HG03045 (cell line): Measurements from ENCODE around the gene SFXN2.
A peak's percentile ranks its signal among the peaks of the same experiment; 100 is the strongest.
"Not testable (repeated sequence)": the region's sequence is repeated elsewhere in the genome, so short reads cannot be mapped to it uniquely, and the experiment has no call there.

Experiments
- ATAC-seq: cut with Tn5 transposase; IDR thresholded peaks from one replicate; pipeline ENCODE4 v1.9.1; 2021; ENCODE audit warnings: mild to moderate bottlenecking, moderate library complexity; ENCODE audit not compliant: unreplicated experiment

The SFXN2 gene

GRCh38 chr10:102718220-102718619 is 3.8 kb downstream of the SFXN2 start:
- no peak for ATAC-seq

GRCh38 chr10:102720337-102720736 is 5.9 kb downstream of the SFXN2 start:
- no peak for ATAC-seq

DNA sequence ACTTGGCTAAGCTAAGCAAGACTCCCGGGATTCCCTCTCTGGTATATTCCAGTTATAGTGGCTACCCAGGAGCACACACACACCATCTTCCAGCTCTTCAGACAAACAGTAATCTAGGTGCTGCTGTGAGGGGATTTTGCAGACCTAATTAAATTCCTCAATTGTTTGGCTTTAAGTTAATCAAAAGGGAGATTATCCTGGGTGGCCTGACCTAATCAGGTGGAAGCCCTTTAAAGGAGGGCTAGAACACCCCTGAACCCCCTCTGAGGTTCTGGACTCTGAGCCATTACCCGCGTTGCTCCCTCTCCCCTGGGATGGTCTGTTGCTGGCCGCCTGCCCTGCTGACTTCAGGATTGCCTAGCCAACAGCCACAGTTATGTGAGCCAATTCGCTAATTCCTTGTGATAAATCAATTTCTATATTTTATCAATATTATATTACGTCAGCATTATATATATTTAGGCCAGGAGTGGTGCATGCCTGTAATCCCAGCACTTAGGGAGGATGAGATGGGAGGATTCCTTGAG is 6.4 kb downstream of the SFXN2 start:
- ATAC-seq: no peak

- no peak for ATAC-seq
Observed at GRCh38 chr10:102721954-102722353, 7.5 kb downstream of the SFXN2 start.

GRCh38 chr10:102723989-102724388 is 9.6 kb downstream of the SFXN2 start:
- no peak for ATAC-seq

GRCh38 chr10:102726274-102726673 is 11.8 kb downstream of the SFXN2 start:
- no peak for ATAC-seq

GRCh38 chr10:102727037-102727818 is 12.8 kb downstream of the SFXN2 start:
- no peak for ATAC-seq

DNA sequence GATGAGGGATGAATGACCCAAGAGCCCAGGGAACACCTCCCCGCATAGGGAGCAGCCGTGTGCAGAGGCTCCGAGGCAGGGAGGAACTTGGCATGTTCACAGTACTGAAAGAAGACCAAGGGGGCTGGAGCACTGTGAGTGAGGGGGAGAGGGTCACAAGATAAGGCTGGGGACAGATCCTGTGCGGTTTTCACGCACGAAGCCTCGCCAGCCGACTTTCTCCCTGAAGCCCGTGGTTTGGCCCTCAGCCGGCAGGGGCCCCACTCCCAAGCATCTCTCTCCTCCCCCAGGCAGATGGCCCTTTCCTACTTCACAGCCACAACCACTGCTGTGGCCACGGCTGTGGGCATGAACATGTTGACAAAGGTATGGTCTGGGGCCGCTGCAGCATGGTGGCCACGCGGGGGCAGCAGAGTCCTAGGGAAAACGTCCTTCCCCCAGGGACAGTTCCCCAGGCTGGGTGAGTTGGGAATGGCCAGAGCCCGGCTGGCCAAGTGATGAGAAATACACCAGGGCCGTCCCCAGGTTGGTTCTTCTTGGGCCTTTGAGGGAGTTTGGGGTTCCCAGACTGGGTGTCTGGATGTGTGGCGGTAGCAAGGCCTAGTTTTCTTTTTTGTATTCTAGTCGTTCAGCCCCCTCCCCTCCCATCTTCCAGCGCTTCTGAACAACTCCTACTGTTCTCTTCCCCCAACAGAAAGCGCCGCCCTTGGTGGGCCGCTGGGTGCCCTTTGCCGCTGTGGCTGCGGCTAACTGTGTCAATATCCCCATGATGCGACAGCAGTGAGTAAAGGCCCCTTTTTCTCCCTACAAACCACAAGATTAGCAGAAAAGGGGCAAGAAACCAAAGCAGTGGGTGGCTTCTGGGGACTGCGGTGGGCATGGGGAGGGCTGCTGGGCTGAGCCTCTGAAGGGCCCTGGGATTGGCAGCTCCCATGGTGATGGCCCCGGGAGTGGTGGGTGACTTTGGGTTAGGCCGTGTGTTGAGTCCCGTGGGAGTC is 14.9 kb downstream of the SFXN2 start:
- no peak for ATAC-seq

DNA sequence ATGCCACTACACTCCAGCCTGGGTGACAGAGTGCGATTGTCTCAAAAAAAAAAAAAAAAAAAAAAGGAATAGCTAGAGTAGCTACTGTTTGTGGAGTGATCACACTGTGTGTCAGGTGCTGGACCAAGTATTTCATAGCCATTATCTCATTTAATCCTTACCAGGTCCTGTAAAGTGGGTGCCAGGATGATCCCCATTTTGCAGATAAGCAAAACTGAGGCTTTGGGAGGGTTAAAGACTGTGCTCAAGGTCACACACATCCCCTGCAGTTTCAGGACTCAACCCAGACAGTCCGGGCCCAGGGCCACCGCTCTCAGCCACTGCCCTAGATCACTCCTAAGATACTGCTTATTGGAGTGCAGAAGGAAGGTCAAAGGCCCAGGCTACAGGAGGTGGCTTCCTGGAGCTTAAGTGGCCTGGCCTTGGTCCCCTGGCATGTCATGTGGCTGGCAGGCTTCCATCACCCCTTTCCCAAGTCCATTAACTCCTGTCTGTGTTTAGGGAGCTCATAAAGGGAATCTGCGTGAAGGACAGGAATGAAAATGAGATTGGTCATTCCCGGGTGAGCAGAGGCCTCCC is 16.9 kb downstream of the SFXN2 start:
- no peak for ATAC-seq

DNA sequence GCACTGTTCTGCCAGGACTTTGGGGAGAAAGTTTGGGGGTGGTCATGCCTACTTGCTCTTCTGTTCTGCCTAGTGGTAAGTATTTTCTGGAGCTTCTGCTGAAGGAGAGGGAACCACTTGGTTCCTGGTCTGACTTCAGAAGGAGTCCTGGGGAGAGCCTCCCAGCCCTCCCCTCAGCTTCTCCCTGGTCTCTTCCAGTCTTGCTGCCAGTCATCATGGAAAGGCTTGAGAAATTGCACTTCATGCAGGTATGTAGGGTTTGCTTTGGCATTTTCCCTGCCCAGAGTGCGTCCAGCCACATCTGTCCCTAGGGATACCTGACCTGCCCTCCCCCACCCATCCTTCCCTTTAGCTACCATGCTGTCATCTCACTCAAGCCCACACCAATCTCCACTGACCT is 18.2 kb downstream of the SFXN2 start:
- no peak for ATAC-seq

- no peak for ATAC-seq
Observed at GRCh38 chr10:102735065-102735562, 20.7 kb downstream of the SFXN2 start.

DNA sequence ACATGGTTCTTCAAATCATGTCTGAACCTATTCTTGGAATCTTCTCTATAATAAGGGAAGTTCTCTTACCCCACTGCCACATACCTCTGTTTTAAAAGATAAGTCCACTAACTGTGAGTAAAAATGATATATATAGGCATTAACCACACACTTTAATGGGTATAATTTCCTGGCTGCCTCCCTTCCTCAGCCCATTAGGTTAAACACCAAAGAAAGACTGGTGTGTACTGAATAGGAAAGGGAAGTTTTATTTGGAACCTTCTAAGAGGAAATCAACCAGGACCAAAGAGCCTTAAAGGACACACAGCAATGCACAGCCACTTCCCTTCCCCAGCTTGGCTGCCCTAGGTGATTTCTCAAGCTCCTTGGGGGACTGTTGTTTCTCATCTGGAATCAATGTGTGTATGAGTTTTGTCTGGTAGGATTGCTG is 24.3 kb downstream of the SFXN2 start:
- no peak for ATAC-seq

DNA sequence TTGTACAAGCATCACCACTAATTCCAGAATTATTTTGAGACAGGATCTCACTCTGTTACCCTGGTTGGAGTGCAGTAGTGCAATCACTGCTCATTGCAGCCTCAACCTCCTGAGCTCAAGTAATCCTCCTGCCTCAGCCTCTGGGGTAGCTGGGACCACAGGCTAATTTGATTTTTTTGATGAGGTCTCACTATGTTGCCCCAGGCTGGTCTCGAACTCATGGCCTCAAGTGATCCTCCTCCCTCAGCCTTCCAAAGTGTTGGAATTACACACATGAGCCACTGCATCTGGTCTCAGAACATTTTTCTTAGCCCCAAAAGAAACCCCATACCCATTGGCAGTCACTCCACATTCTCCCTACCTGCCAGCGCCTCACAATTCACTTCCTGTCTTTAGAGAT is 25.8 kb downstream of the SFXN2 start:
- no peak for ATAC-seq

GRCh38 chr10:102741726-102742237 is 27.3 kb downstream of the SFXN2 start:
- no peak for ATAC-seq

DNA sequence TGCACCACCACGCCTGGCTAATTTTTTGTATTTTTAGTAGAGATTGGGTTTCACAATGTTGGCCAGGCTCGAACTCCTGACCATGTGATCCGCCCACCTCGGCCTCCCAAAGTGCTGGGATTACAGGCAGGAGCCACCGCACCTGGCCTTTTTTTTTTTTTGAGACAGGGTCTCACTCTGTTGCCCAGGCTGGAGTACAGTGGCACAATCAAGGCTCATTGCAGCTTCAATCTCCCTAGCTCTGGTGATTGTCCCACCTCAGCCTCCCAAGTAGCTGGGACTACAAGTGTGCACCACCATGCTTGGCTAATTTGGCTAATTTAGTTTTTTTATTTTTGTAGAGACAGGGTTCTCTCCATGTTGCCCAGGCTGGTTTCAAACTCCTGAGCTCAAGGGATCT is 27.9 kb downstream of the SFXN2 start:
- not testable (repeated sequence) for ATAC-seq

- ATAC-seq: no peak
Observed at GRCh38 chr10:102743078-102743587, 28.7 kb downstream of the SFXN2 start.

GRCh38 chr10:102743588-102744373 is 29.3 kb downstream of the SFXN2 start, which contains the start of gene WBP1L:
Gene WBP1L (plus strand): TSS chr10:102743948. CDS start chr10:102744054, 106 bp downstream.
- ATAC-seq: peak; percentile 97

DNA sequence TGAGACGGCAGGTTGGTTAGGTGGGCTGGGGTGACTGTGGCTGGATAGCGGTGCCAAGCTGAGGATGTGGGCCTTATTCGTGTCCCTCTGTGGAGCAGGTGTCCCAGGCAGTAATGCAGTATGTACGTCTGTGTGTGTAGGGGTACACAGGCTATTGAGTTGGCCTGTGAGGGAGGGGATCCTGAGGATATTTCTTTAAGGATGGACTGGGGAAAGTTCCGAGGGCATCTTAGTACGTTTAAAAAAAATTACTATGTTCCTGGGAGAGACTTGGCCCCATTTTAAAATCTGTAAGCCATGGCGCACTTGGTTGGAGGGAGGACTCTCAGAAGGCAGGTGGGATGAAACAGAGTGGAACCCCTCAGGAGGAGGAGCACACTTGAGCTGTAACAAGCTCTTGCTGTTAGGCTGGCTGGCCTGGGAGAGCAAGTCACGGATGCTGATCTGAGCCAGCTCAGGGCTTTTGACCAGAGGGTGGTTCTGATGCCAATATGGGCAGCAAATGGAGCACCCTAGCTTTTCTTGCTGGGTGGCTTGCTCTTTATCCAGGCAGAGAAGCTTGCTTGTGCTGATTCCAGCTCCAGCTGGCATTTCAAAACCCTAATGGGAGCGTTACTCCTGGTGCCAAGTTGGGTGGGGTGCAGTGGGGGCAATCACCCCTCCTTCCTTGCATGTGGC is 30.1 kb downstream of the SFXN2 start:
- peak; percentile 2 for ATAC-seq

GRCh38 chr10:102745157-102745556 is 30.7 kb downstream of the SFXN2 start:
- ATAC-seq: no peak
